PC-9 (cell line): ENCODE results near the gene ZNF790.

Experiments used
- EZH2 ChIP-seq: fragments of 200-600 bp; sonication (generic); IDR thresholded peaks from 2 replicates; pipeline ENCODE4 v1.8.0; 2017; ENCODE audit warnings: antibody characterized with exemption, low read depth
- TF ChIP-seq, protein P1 (sequence below): fragments of 200-600 bp; sonication (generic); conservative IDR thresholded peaks from 2 replicates; pipeline ENCODE4 v1.6.1; 2017; ENCODE audit warnings: mixed run types, antibody characterized with exemption, mild to moderate bottlenecking, moderate library complexity

GRCh38 chr19:36837906-36838783 lies at the start of gene ZNF790:
- TF ChIP-seq, protein P1, sequence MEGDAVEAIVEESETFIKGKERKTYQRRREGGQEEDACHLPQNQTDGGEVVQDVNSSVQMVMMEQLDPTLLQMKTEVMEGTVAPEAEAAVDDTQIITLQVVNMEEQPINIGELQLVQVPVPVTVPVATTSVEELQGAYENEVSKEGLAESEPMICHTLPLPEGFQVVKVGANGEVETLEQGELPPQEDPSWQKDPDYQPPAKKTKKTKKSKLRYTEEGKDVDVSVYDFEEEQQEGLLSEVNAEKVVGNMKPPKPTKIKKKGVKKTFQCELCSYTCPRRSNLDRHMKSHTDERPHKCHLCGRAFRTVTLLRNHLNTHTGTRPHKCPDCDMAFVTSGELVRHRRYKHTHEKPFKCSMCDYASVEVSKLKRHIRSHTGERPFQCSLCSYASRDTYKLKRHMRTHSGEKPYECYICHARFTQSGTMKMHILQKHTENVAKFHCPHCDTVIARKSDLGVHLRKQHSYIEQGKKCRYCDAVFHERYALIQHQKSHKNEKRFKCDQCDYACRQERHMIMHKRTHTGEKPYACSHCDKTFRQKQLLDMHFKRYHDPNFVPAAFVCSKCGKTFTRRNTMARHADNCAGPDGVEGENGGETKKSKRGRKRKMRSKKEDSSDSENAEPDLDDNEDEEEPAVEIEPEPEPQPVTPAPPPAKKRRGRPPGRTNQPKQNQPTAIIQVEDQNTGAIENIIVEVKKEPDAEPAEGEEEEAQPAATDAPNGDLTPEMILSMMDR: no peak
- no peak for TF ChIP-seq EZH2
